ENCODE measurements around the gene APOA1. TPM values are rescaled to one million over a fixed set of nuclear protein-coding genes. Genes with fewer than 3 reads are reported as not detected.

Gene APOA1
- total and polyA plus RNA-seq, 2 of the 4 experiments (the other 2 are of a cell fraction) = 0.18 to 0.89 TPM

DNA sequence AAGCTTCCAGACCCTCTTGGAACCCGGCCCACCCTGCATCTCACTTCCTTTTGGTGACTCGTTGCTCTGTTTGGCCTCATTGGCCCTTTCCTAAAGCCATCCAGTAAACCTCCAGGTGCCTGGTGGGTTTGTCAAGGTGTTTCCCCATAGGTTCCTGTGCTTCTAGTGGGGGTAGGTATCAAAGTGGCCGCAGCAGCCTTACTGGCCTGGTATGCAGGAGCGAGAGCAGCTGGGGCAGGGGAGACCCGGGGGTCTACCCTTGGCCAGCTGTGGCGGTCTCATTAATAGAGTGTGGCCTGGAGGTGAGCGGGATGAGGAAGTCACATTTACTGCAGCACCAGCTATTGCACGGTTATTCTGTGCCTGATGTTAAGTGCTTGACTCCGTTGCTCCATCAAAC is 18.4 kb downstream of the APOA1 start (continued):
- TF ChIP-seq, protein P1, sequence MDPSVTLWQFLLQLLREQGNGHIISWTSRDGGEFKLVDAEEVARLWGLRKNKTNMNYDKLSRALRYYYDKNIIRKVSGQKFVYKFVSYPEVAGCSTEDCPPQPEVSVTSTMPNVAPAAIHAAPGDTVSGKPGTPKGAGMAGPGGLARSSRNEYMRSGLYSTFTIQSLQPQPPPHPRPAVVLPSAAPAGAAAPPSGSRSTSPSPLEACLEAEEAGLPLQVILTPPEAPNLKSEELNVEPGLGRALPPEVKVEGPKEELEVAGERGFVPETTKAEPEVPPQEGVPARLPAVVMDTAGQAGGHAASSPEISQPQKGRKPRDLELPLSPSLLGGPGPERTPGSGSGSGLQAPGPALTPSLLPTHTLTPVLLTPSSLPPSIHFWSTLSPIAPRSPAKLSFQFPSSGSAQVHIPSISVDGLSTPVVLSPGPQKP (IDR thresholded peaks at IDR 0.05; ENCODE audit: borderline replicate concordance, low read depth, low read length) = no peak
- no peak for TF ChIP-seq RAD21 (IDR thresholded peaks at IDR 0.05; ENCODE audit: low read length)

DNA sequence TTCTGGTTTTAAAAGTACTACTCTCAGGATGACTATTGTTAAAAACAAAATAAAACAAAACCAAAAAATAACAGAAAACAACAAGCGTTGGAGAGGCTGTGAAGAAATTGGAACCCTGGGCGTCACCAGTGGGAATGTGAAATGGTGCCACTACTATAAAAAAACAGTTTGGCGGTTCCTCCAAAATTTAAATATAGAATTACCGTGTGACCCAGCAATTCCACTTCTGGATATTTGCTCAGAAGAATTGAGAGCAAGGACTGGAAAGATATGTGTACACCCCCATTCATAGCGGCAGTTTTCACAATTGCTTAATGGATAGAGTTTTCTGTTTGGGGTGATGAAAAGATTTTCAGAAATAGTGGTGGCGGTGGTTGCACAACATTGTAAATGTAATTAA is 22.9 kb downstream of the APOA1 start:
- H3K36me3 ChIP-seq (ENCODE audit: control insufficient read depth, insufficient read depth, low read length) = no peaks in the 10 kb centered on the region
- no TSS peak for BruUV-seq (replicated peaks)
- H3K14ac ChIP-seq (replicated peaks; ENCODE audit: low read depth, low read length) = no peak overlapping the region
- ChIA-PET POLR2A (ENCODE audit: unreplicated experiment) (no interaction called here), CTCF (no interaction called here)
- dilution Hi-C loops (cut with HindIII; ENCODE audit: low sequenced_read_pairs, unreplicated experiment) = no loop called here
- no peak for DNase-seq
- no peak overlapping the region for H3K9ac ChIP-seq (ENCODE audit: low read depth, low read length)
- WGBS, 2 experiments (ENCODE audit: extremely low coverage in 2 of 2, insufficient read length in 1 of 2) = no CpG with 5 or more reads among the region's 6 CpGs
- no peak overlapping the region for H3K56ac ChIP-seq (ENCODE audit: extremely low read depth, insufficient read depth, low read length)
- H4K8ac ChIP-seq (ENCODE audit: low read depth in 2 of 2, low read length in 2 of 2) = no peak overlapping the region
- H3K4ac ChIP-seq (ENCODE audit: low read depth, low read length) = no peak overlapping the region
- H3K9me3 ChIP-seq (ENCODE audit: control insufficient read depth, insufficient read depth, low read length) = peaks cover 3% of the 10 kb centered on the region
- peaks cover 7% of the 10 kb centered on the region; the same call in 1 of the 2 replicates for H3K27me3 ChIP-seq (ENCODE audit: control insufficient read depth, insufficient read depth, low read length)
- no peak overlapping the region for H2BK20ac ChIP-seq (ENCODE audit: low read depth, low read length)
- H3K23ac ChIP-seq (ENCODE audit: low read depth, low read length) = no peak overlapping the region
- no peak overlapping the region for H3K4me2 ChIP-seq (ENCODE audit: low read depth, low read length)
- H3K27ac ChIP-seq (ENCODE audit: insufficient read depth, low read length) = no peak overlapping the region
- H3K9me1 ChIP-seq (ENCODE audit: insufficient read depth, low read length) = no peaks in the 10 kb centered on the region
- H3K18ac ChIP-seq (ENCODE audit: low read depth, low read length) = no peak overlapping the region
- H3K4me1 ChIP-seq (ENCODE audit: control insufficient read depth, insufficient read depth, low read length) = peaks cover 3% of the 10 kb centered on the region; the same call in 1 of the 2 replicates
- no peak overlapping the region for H4K91ac ChIP-seq (ENCODE audit: insufficient read depth, low read depth, low read length)
- ATAC-seq (ENCODE audit: low read depth) = no peak
- H2AFZ ChIP-seq (replicated peaks; ENCODE audit: low read length, poor library complexity) = no peak overlapping the region
- H3K79me1 ChIP-seq (ENCODE audit: low read depth in 1 of 2, low read length in 2 of 2) = no peaks in the 10 kb centered on the region
- intact Hi-C loops (cut with micrococcal nuclease) = no loop called here
- no peak overlapping the region for H2BK120ac ChIP-seq (ENCODE audit: low read depth, low read length)
- TF ChIP-seq FOS (IDR thresholded peaks at IDR 0.05; ENCODE audit: low read depth, low read length) = no peak
- TF ChIP-seq MAZ (IDR thresholded peaks at IDR 0.05; ENCODE audit: borderline replicate concordance, low read depth, low read length) = no peak
- TF ChIP-seq MAFK (IDR thresholded peaks at IDR 0.05; ENCODE audit: low read depth, low read length) = no peak
- TF ChIP-seq, protein P2, sequence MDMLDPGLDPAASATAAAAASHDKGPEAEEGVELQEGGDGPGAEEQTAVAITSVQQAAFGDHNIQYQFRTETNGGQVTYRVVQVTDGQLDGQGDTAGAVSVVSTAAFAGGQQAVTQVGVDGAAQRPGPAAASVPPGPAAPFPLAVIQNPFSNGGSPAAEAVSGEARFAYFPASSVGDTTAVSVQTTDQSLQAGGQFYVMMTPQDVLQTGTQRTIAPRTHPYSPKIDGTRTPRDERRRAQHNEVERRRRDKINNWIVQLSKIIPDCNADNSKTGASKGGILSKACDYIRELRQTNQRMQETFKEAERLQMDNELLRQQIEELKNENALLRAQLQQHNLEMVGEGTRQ (IDR thresholded peaks at IDR 0.05; ENCODE audit: low read depth, low read length) = no peak
- TF ChIP-seq, protein P1 (IDR thresholded peaks at IDR 0.05; ENCODE audit: borderline replicate concordance, low read depth, low read length) = no peak
- no peaks in the 10 kb centered on the region for H4K20me1 ChIP-seq (ENCODE audit: insufficient read depth, low read length)
- no peak overlapping the region for H2BK15ac ChIP-seq (ENCODE audit: low read depth, low read length)
- no peak overlapping the region for H2AK9ac ChIP-seq (replicated peaks; ENCODE audit: low read depth, low read length, poor library complexity)
- in situ Hi-C loops (cut with MboI; ENCODE audit: low sequenced_read_pairs) = no loop called here
- no peak overlapping the region for H4K5ac ChIP-seq (ENCODE audit: low read depth, low read length)
- no peak overlapping the region for H3K4me3 ChIP-seq (ENCODE audit: insufficient read depth, low read depth, low read length)
- H2AK5ac ChIP-seq (ENCODE audit: low read depth, low read length) = no peak overlapping the region
- no peak overlapping the region for H2BK5ac ChIP-seq (ENCODE audit: low read depth, low read length, poor library complexity, severe bottlenecking)

Measured in IMR-90 (cell line).